Stimulated activated CD8-positive, alpha-beta memory T cell treated with anti-CD3 and anti-CD28 coated beads, Interleukin-15, amount 100 ng/mL, for 24 hours (primary cell): ENCODE data around the gene C1QTNF1.
"Not testable (repeated sequence)": the region's sequence is repeated elsewhere in the genome, so short reads cannot be mapped to it uniquely, and the experiment has no call there.

ENCODE experiments used
- DNase-seq: peaks from one replicate; pipeline ENCODE4 v3.0.0-alpha.2; 2020; ENCODE audit warnings: low read depth

The C1QTNF1 gene

DNA sequence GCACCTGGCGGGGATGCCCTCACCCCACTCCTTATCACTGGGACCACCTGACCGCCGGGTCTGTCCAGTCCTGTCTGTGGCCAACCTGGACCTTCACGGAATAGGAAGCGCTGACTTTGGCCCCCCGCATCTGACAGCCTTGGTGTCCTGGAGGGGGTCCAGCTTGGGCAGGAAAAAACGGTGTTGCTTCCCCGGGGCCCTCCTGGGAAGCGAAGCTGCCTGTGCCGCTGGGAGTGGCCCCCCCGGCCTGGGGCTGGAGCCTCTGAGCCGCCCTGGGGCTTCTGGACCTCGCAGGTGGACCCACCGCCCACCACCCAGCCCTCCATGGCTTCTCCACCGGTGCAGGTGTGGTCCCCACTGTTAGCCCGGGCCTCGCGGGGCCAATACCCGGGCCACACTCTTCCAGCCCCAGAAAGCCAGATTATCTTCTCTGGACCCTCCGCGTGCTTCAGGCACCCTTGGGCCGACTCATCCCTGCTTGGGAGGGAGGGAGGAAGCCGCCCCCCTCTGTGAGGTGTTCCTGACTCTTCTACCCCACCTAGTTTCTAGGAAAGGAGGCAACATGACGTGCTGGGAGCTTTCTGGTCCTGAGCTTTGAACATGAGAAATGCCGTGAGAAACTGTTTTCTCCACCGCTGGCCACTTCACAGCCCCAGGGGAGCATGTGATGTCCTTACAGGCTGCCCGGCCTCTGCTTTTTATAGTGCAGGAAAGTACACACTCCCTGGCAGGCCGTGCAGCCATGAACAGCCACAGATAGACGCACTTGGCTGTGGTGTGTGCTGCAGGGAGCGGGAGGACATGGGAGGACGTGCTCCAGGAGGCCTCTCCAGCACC lies 1.1 kb downstream of the C1QTNF1 start:
- no peak for DNase-seq

DNA sequence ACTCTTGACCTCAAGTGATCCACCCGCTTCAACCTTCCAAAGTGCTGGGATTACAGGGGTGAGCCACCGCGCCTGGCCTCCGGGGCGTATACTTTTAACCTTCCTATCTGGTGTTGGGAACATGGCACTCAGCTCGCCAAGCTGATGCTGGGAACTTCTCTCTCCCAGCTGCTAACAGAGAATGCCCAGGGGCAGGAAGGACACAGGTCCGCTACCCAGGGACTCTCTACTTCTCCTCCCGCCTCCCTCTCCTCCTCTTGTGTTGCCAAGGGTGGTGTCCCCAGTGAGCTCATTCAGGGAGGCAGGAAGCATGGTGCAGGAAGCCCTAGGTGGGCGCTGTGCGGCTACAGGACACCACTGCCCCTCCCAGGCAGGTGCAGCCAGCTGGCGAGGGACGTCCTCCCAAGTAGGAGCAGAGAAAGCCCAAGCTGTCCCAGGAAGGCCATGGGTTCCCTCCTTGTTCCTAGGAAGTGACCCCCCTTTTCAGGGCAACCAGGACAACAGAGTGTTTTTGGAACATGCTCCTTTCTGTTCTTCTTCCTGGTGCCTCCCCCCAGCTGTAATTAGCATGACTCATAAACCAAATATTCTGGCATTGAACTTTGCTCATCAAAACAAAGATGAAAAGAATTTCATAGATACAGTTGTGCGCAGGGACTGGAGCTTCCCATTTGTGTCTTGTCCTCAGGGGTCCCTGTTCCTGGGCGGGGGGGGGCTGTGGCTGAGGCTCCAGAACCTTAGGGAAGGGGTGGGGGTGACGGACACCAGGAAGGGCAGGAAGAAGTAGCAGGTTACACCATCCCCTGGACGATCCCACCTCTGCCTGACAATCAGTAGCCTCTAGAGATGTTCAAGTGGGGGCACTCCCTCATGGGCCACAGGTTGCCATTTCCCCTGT lies 2.7 kb downstream of the C1QTNF1 start:
- DNase-seq, result no peak

DNA sequence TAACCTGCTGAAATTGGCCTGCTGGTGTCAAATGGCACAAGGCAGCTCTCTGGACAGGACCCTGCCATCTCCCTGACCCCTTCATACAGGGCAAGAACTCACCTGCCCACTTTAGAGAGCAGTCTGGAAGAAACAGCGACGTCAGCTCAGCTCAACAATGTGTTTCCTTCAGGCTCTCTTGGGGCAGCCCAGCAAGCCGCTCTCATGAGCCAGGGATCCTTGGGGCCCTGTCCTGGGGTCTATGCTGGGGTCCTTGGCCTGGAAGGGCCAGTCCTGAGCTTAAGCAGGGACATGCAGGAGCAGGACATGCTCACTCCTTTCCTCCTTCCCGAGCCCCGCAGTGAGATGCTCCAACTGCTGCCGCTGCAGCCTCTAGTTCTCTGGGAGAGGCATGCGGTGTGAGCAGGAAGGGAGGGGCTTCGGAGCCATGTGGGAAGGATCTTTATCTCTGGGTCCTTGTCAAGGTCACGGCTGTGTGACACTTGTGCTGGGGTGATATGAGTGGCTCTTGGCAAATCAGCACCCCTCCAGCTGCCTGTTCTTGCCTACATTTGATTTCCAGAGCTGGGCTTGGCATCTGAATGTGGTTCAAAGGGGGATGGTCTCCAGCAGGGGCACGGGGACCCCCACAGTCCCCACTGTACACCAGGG lies 3.4 kb downstream of the C1QTNF1 start:
- no peak for DNase-seq

GRCh38 chr17:79027925-79028491 lies 4.0 kb downstream of the C1QTNF1 start:
- no peak for DNase-seq

GRCh38 chr17:79028496-79029326 lies 4.7 kb downstream of the C1QTNF1 start:
- DNase-seq, result no peak

DNA sequence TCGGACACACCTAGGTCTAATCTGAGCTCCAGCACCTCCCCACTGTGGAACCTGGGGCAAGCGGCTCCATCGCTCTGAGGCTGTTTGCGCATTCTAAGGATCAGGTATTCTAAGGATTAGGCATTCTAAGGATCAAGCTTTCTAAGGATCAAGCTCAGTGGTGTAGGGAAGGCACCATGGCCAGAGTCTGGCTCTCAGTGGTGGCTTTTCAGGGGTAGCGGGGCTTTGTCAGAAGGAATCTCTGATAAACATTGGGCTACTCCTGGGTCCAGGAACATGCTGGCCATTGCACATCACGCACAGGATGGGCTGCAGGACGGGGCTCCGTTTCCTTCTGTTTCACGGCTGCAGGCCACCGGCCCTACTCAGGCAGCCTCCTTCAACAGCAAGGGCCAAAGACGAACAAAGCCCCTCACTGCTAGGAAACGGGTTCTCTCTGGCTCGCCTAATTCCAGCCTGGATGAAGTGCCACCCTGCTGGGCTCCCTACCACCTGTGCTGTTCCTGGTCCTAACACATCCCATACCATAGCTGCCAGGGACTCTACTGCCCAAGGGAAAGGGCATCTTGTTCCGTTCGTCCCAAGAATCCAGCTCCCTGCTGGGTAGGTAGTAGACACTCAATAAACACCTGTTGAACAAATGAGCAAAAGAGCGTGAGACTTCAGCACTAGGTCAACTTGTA lies 5.5 kb downstream of the C1QTNF1 start:
- no peak for DNase-seq

DNA sequence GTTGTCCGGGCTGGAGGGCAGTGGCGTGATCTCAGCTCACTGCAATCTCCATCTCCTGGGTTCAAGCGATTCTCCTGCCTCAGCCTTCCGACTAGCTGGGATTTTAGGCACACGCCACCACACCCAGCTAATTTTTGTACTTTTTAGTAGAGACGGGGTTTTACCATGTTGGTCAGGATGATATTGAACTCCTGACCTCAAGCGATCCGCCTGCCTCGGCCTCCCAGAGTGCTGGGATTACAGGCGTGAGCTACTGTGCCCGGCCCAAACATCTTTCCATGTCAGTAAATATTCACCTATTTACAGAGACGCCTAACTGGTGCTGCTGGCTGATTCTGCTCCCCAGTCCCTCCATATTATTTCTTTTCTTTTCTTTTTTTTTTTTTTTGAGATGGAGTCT lies 6.7 kb downstream of the C1QTNF1 start:
- not testable (repeated sequence) for DNase-seq

DNA sequence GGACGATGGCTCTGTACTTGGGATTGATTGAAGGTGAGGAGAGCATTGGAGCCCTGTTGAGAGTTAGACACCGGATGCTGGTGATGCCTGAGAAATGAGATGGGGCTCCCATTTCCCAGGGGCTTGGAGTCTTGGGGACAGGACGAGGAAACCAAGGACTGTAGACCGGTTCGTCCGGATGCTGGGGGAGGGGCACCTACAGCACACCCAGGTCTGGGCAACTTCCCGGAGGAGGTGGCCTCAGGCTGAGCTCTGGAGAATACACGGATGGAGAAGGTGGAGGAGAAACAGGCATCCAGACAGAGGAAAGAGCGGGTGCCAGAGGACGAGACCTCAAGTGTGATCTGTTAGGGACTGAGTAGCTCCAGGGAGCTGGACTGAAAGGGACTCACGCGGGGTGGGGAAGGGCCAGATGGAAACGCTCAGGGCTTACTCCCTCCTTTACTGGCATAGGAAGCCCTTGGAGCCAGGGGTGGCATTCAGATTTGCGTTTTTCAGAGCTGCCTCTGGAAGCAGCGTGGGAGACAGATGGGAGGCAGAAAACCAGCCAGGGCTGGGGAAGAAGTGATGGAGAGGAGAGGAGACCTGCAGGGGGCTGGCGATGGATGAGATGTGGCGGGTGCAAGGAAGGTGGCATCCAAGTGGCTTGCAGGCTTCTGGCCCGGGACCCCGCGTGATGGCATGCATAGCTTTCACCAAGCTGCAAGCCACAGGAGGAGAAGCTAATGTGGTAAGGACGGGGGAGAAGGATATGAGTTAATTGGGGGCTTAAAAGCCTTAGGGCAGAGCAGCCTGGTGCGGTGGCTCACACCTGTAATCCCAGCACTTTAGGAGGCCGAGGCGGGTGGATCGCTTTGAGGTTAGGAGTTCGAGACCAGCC lies 8.3 kb downstream of the C1QTNF1 start:
- DNase-seq, result no peak

DNA sequence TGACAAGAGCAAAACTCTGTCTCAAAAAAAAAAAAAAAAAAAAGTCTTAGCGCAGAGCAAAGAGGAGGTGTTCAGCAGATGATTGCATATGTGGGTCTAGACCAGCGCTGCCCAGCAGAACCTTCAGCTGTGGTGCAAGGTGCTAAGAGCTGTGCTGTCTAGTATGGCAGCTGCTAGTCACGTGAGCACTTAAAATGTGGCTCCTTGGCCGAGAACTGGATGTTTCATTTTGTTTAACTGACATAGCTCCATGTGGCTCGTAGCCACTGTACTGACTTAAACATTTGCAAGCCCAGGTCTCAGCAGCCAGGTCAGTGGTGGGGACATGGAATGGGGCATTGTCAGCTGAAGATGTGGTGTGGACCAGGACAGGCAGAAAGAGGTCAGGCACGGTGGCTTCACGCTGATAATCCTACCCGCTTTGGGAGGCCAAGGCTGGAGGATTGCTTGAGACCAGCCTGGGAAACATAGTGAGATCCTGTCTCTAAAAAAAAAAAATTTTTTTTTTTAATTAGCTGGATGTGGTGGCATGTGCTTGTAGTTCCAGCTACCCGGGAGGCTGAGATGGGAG lies 9.2 kb downstream of the C1QTNF1 start:
- DNase-seq, result no peak

GRCh38 chr17:79033741-79034501 lies 10.0 kb downstream of the C1QTNF1 start:
- no peak for DNase-seq

GRCh38 chr17:79034931-79035485 lies 11.0 kb downstream of the C1QTNF1 start:
- no peak for DNase-seq

- no peak for DNase-seq
Observed at GRCh38 chr17:79035686-79036085, 11.7 kb downstream of the C1QTNF1 start.

- no peak for DNase-seq
Observed at GRCh38 chr17:79036181-79036580, 12.2 kb downstream of the C1QTNF1 start.

DNA sequence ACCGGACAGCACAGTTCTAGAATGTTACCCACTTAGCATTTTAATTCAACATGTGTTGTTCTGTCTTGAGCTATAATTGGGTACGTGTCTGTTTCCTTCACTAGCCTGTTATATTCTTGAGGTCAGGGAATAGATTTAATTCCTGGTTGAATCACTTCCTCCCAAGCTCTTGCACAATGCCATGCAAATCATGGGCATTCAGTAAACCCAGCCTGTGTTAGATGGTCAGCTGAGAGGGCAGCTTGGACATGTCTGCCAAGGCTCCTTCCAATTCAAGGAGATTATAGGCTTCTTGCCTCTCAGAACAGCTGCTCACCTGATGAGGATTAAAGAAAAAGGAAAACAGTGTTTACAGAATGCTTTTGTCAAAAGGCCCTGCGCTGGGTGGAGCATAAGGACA lies 12.6 kb downstream of the C1QTNF1 start:
- DNase-seq, result no peak

DNA sequence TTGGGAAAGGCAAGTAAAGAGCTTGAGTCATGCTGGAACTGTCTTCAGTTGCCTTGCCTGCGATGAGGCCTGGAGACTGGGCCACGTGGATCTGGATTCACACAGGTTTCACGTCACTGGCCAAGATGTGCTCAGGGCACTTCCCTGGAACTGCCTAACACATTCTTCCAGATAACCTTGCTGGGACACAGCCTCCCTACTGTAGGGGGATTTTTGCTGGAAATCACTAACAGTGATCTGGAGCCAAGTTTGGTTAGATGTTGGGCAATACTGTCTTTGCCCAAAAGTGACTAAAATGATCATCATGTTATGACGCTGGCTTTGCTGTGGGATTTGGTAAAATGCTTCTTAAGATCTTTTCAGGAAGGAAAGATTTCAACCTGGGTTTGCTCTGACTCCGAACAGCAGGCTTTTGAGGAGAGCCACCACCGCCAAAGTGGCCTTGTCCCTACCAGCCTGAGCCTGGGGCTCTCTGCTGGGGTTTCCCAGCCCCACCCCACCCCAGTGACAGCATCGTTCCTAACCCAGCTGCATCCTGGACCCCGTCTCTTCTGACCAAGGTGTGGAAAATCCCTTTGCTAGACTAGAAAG lies 14.7 kb downstream of the C1QTNF1 start:
- no peak for DNase-seq

GRCh38 chr17:79039171-79039570 lies 15.2 kb downstream of the C1QTNF1 start:
- DNase-seq, result no peak

DNA sequence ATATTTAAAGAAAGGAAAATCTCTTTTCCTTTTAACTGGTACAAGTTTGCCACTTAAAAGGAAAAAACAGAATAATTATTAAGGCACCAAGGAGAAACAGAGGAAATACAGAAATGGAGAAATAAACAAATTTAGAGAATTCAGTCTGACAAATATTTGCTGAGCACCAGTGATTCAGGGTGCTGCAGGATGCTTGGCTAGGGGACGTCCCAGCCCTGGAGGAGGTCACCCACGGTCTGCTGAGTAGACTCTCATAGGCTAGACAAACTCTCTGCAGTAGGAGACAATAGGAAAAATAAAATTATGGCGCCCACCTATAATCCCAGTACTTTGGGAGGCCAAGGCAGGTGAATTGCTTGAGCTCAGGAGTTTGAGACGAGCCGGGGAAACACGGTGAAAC lies 15.9 kb downstream of the C1QTNF1 start:
- DNase-seq, result no peak

GRCh38 chr17:79041041-79041570 lies 17.1 kb downstream of the C1QTNF1 start:
- DNase-seq, result no peak
